Mesenchymal stem cell (in vitro differentiated cells and primary cell): ENCODE data around the gene KIRREL3.

Source experiments
- DNase-seq: peaks from one replicate; pipeline ENCODE4 v3.0.0-alpha.2; 2013
- H2AFZ ChIP-seq: one replicate; pipeline ENCODE4 v1.6.1; 2013; ENCODE audit warnings: low read depth, mild to moderate bottlenecking, control low read depth, inconsistent platforms, low read length, moderate library complexity
- H2AK5ac ChIP-seq: 2 replicates; pipeline ENCODE4 v1.6.1; 2013; ENCODE audit warnings: low read length, moderate library complexity, mild to moderate bottlenecking, inconsistent platforms; ENCODE audit not compliant: severe bottlenecking
- H2BK120ac ChIP-seq: one replicate; pipeline ENCODE4 v1.6.1; 2013; ENCODE audit warnings: low read depth, mild to moderate bottlenecking, inconsistent platforms, low read length, moderate library complexity
- H2BK12ac ChIP-seq, 2 experiments: one replicate each; pipeline ENCODE4 v1.6.1; 2013; ENCODE audit warnings: inconsistent platforms in 2 of 2, low read length in 2 of 2, mild to moderate bottlenecking in 2 of 2, moderate library complexity in 2 of 2, control low read depth in 1 of 2
- H2BK15ac ChIP-seq: one replicate; pipeline ENCODE4 v1.6.1; 2013; ENCODE audit warnings: mild to moderate bottlenecking, low read depth, inconsistent platforms; ENCODE audit not compliant: poor library complexity, severe bottlenecking
- H2BK5ac ChIP-seq: 2 replicates; pipeline ENCODE4 v1.6.1; 2013; ENCODE audit warnings: low read depth, mild to moderate bottlenecking, low read length, control low read depth, inconsistent platforms; ENCODE audit not compliant: poor library complexity, severe bottlenecking
- H3K14ac ChIP-seq, 2 experiments: one replicate each; pipeline ENCODE4 v1.6.1; 2013; ENCODE audit warnings: inconsistent platforms in 2 of 2, low read length in 2 of 2, control low read depth in 1 of 2, mild to moderate bottlenecking in 1 of 2, moderate library complexity in 1 of 2
- H3K18ac ChIP-seq, 2 experiments: one replicate each; pipeline ENCODE4 v1.6.1; 2013; ENCODE audit warnings: inconsistent platforms in 2 of 2, low read length in 2 of 2, control low read depth in 1 of 2, low read depth in 1 of 2, mild to moderate bottlenecking in 1 of 2
- H3K23ac ChIP-seq, 2 experiments: one replicate each; pipeline ENCODE4 v1.6.1; 2013; ENCODE audit warnings: inconsistent platforms in 2 of 2, low read length in 2 of 2, mild to moderate bottlenecking in 2 of 2, moderate library complexity in 2 of 2, control low read depth in 1 of 2
- H3K27ac ChIP-seq: 2 replicates; pipeline ENCODE4 v1.5.1; 2013; ENCODE audit warnings: mild to moderate bottlenecking, moderate library complexity, low read length, control low read depth, inconsistent platforms; ENCODE audit not compliant: poor library complexity, severe bottlenecking
- H3K27me3 ChIP-seq, 2 experiments: 2 replicates each; pipeline versions ENCODE4 v1.6.1 to v1.7.0; 2013; ENCODE audit warnings: low read length in 2 of 2, mild to moderate bottlenecking in 2 of 2, moderate library complexity in 2 of 2, control low read depth in 1 of 2, inconsistent platforms in 1 of 2; ENCODE audit not compliant: control insufficient read depth in 1 of 2, insufficient read depth in 1 of 2
- H3K36me3 ChIP-seq, 2 experiments: 2 replicates each; pipeline versions ENCODE4 v1.6.1 to v1.7.0; 2013; ENCODE audit warnings: low read length in 2 of 2, control low read depth in 1 of 2, inconsistent platforms in 1 of 2, low read depth in 1 of 2, mild to moderate bottlenecking in 1 of 2; ENCODE audit not compliant: insufficient read depth in 2 of 2, control insufficient read depth in 1 of 2
- H3K4ac ChIP-seq, 2 experiments: one replicate each; pipeline ENCODE4 v1.6.1; 2013; ENCODE audit warnings: inconsistent platforms in 2 of 2, low read length in 2 of 2, mild to moderate bottlenecking in 2 of 2, moderate library complexity in 2 of 2, control low read depth in 1 of 2, low read depth in 1 of 2
- H3K4me1 ChIP-seq: 2 replicates; pipeline ENCODE4 v1.6.1; 2013; ENCODE audit warnings: low read depth, low read length, control low read depth; ENCODE audit not compliant: control insufficient read depth, insufficient read depth
- H3K4me2 ChIP-seq: 2 replicates; pipeline ENCODE4 v1.6.1; 2013; ENCODE audit warnings: low read length, mild to moderate bottlenecking, inconsistent platforms; ENCODE audit not compliant: poor library complexity, severe bottlenecking
- H3K4me3 ChIP-seq, 2 experiments: 2 replicates each; pipeline versions ENCODE4 v1.5.1 to v1.7.0; 2013; ENCODE audit warnings: low read length in 2 of 2, mild to moderate bottlenecking in 2 of 2, control low read depth in 1 of 2, low read depth in 1 of 2; ENCODE audit not compliant: insufficient read depth in 1 of 2
- H3K79me1 ChIP-seq: replicated peaks from 2 replicates; pipeline ENCODE4 v1.6.1; 2013; ENCODE audit warnings: mild to moderate bottlenecking, control low read depth, low read length, inconsistent platforms; ENCODE audit not compliant: poor library complexity, severe bottlenecking
- H3K9ac ChIP-seq: 2 replicates; pipeline ENCODE4 v1.7.0; 2013; ENCODE audit warnings: mild to moderate bottlenecking, low read length, moderate library complexity
- H3K9me3 ChIP-seq: 2 replicates; pipeline ENCODE4 v1.7.0; 2013; ENCODE audit warnings: mild to moderate bottlenecking, low read length; ENCODE audit not compliant: control insufficient read depth
- H4K8ac ChIP-seq: one replicate; pipeline ENCODE4 v1.6.1; 2013; ENCODE audit warnings: inconsistent platforms, mild to moderate bottlenecking, low read length, moderate library complexity
- H4K91ac ChIP-seq: one replicate; pipeline ENCODE4 v1.6.1; 2013; ENCODE audit warnings: mild to moderate bottlenecking, low read length, inconsistent platforms
- WGBS: methylation state at CpG from one replicate; pipeline ENCODE4 v1.1.7; 2013; ENCODE audit warnings: mixed read lengths; 5-methylcytosine and 5-hydroxymethylcytosine counted together

The KIRREL3 gene

GRCh38 chr11:126465573-126466188 lies 534.9 kb downstream of the KIRREL3 start:
- no peak overlapping the region for H3K4me3 ChIP-seq
- no peak overlapping the region for H2AK5ac ChIP-seq
- no peak overlapping the region for H3K14ac ChIP-seq
- no peak overlapping the region for H4K8ac ChIP-seq
- no peak overlapping the region for H2BK5ac ChIP-seq
- WGBS: 70% methylated on average over 15 of the region's 19 CpGs
- H3K4ac ChIP-seq: no peak overlapping the region
- H3K18ac ChIP-seq: no peak overlapping the region
- H3K27ac ChIP-seq: no peak overlapping the region
- peaks cover 4% of the 10 kb centered on the region for H3K9me3 ChIP-seq
- H3K9ac ChIP-seq: no peak overlapping the region
- H4K91ac ChIP-seq: no peak overlapping the region
- no peak for DNase-seq
- H3K4me2 ChIP-seq: no peak overlapping the region
- H2BK15ac ChIP-seq: no peak overlapping the region
- H3K27me3 ChIP-seq: peaks cover 33 to 42% of the 10 kb centered on the region in 2 experiments
- no peaks in the 10 kb centered on the region for H3K79me1 ChIP-seq
- no peak overlapping the region for H2BK120ac ChIP-seq
- no peak overlapping the region for H2AFZ ChIP-seq
- H2BK12ac ChIP-seq: no peak overlapping the region
- H3K4me1 ChIP-seq: no peaks in the 10 kb centered on the region
- H3K36me3 ChIP-seq: peaks cover 0 to 7% of the 10 kb centered on the region in 2 experiments
- no peak overlapping the region for H3K23ac ChIP-seq

GRCh38 chr11:126464796-126465195 lies 535.8 kb downstream of the KIRREL3 start:
- no peak overlapping the region for H3K4me3 ChIP-seq
- H2BK120ac ChIP-seq: no peak overlapping the region
- H2AK5ac ChIP-seq: no peak overlapping the region
- H4K8ac ChIP-seq: no peak overlapping the region
- H3K9ac ChIP-seq: no peak overlapping the region
- no peak overlapping the region for H3K27ac ChIP-seq
- peaks cover 4% of the 10 kb centered on the region for H3K9me3 ChIP-seq
- no peak overlapping the region for H2BK15ac ChIP-seq
- 84% methylated on average over 4 of the region's 5 CpGs for WGBS
- H3K23ac ChIP-seq: no peak overlapping the region
- no peak overlapping the region for H3K18ac ChIP-seq
- H3K4ac ChIP-seq: no peak overlapping the region
- no peak overlapping the region for H3K4me2 ChIP-seq
- H3K27me3 ChIP-seq: peaks cover 42% of the 10 kb centered on the region in 2 experiments
- no peak overlapping the region for H2BK5ac ChIP-seq
- H4K91ac ChIP-seq: no peak overlapping the region
- H2AFZ ChIP-seq: no peak overlapping the region
- peaks cover 0 to 5% of the 10 kb centered on the region in 2 experiments for H3K36me3 ChIP-seq
- H2BK12ac ChIP-seq: no peak overlapping the region
- no peaks in the 10 kb centered on the region for H3K79me1 ChIP-seq
- H3K14ac ChIP-seq: no peak overlapping the region
- no peak for DNase-seq
- no peaks in the 10 kb centered on the region for H3K4me1 ChIP-seq

GRCh38 chr11:126462422-126462821 lies 538.1 kb downstream of the KIRREL3 start:
- H3K4me3 ChIP-seq: no peak overlapping the region
- H3K4ac ChIP-seq: no peak overlapping the region
- no peak overlapping the region for H2BK5ac ChIP-seq
- H3K14ac ChIP-seq: no peak overlapping the region
- no peaks in the 10 kb centered on the region for H3K4me1 ChIP-seq
- H2AFZ ChIP-seq: no peak overlapping the region
- WGBS: 98% methylated on average over 5 of the region's 7 CpGs
- H3K18ac ChIP-seq: no peak overlapping the region
- no peak overlapping the region for H2BK120ac ChIP-seq
- H3K4me2 ChIP-seq: no peak overlapping the region
- no peak overlapping the region for H3K27ac ChIP-seq
- peaks cover 51 to 59% of the 10 kb centered on the region in 2 experiments for H3K27me3 ChIP-seq
- peaks cover 0 to 3% of the 10 kb centered on the region in 2 experiments for H3K36me3 ChIP-seq
- H4K8ac ChIP-seq: no peak overlapping the region
- H2AK5ac ChIP-seq: no peak overlapping the region
- DNase-seq: no peak
- no peak overlapping the region for H3K9ac ChIP-seq
- no peak overlapping the region for H3K23ac ChIP-seq
- no peaks in the 10 kb centered on the region for H3K79me1 ChIP-seq
- no peak overlapping the region for H2BK12ac ChIP-seq
- H3K9me3 ChIP-seq: peaks cover 4% of the 10 kb centered on the region
- no peak overlapping the region for H4K91ac ChIP-seq
- no peak overlapping the region for H2BK15ac ChIP-seq

GRCh38 chr11:126461996-126462395 lies 538.6 kb downstream of the KIRREL3 start:
- Histone ChIP-seq H3K23ac (no peak overlapping the region), H3K4me2 (no peak overlapping the region), H4K91ac (no peak overlapping the region), H3K14ac (no peak overlapping the region), H3K4ac (no peak overlapping the region), H2BK5ac (no peak overlapping the region), H2AFZ (no peak overlapping the region), H2BK120ac (no peak overlapping the region), H3K36me3 (peaks cover 0 to 3% of the 10 kb centered on the region in 2 experiments), H3K18ac (no peak overlapping the region), H2BK15ac (no peak overlapping the region), H3K79me1 (no peaks in the 10 kb centered on the region), H3K27me3 (peaks cover 52 to 63% of the 10 kb centered on the region in 2 experiments), H3K4me1 (no peaks in the 10 kb centered on the region), H3K27ac (no peak overlapping the region), H2BK12ac (no peak overlapping the region), H4K8ac (no peak overlapping the region), H2AK5ac (no peak overlapping the region), H3K9ac (no peak overlapping the region), H3K9me3 (peaks cover 4% of the 10 kb centered on the region), H3K4me3 (no peak overlapping the region)
- DNase-seq: no peak
- WGBS: 70% methylated on average over 6 of the region's 6 CpGs
